ENCODE data around the gene TMEM60.
"Not testable (repeated sequence)": the region's sequence is repeated elsewhere in the genome, so short reads cannot be mapped to it uniquely, and the experiment has no call there.

TMEM60 gene

DNA sequence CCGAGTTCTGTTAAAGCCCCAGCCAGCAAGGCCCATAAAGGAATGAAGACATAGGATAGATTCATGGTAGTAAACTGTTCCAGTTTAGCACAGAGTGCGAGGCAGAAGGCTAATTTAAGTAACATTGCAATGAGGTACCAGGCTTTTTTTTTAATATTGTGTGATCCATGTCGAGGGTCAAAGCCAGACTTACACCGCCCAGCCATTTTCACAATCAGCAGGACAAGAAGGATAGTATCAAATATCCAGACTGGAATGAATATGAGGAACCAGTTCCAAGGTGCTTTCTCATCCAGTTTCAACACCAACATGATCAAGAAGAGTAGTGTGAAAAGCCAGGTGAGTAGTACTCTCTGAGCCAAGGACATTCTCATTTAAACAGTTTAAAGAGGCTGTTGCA lies 4.2 kb downstream of the TMEM60 start:
- no peak overlapping the region for H3K4me3 ChIP-seq (ENCODE audit: low read depth, low read length)
- TF ChIP-seq CTCF (IDR thresholded peaks at IDR 0.05; ENCODE audit: low read depth, low read length) = no peak
- in situ Hi-C loops (cut with HindIII; ENCODE audit: low sequenced_read_pairs) = no loop called here
- DNase-seq (ENCODE audit: low read depth, low spot score) = no peak

DNA sequence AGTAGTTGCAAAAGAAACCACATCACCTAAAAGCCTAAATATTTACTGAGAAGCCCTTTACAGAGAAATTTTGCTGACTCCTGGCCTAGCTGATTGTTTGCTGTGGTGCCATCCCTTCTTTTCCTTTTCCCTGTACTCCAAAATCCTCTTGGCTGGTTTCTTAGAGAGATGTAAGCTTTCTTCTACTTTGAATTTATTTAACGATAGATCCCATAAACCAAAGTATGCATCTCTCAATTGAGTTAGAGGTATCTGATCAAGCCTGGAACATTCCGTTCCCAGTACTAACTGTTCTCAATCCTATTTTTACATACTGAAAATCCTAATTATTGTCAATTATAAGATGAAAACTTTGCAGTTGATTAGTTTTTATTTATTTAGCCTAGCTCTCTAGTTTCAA lies 6.3 kb downstream of the TMEM60 start:
- DNase-seq (ENCODE audit: low read depth, low spot score) = no peak
- TF ChIP-seq CTCF (IDR thresholded peaks at IDR 0.05; ENCODE audit: low read depth, low read length) = no peak
- in situ Hi-C loops (cut with HindIII; ENCODE audit: low sequenced_read_pairs) = no loop called here
- H3K4me3 ChIP-seq (ENCODE audit: low read depth, low read length) = no peak overlapping the region

DNA sequence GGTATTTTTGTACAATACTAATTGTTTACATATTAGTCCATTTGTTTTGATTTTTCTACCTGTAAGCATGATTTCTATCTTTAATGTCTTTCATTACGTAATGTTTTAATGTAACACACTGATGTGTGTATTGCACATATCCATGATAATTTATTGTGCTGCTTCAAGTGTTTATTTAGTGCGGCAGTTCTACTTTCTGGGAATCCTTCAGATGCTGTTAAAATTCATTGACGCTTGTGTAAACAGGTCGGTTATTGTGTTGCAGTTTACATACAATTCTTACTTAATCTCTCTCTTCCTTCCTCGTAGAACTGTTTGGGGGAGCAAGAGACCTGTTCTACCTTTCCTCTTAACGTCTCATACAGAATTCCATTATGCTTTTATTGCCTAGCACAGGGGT lies 6.9 kb downstream of the TMEM60 start:
- in situ Hi-C loops (cut with HindIII; ENCODE audit: low sequenced_read_pairs) = no loop called here
- no peak overlapping the region for H3K4me3 ChIP-seq (ENCODE audit: low read depth, low read length)
- no peak for DNase-seq (ENCODE audit: low read depth, low spot score)
- TF ChIP-seq CTCF (IDR thresholded peaks at IDR 0.05; ENCODE audit: low read depth, low read length) = no peak

GRCh38 chr7:77788327-77788902 lies 9.8 kb downstream of the TMEM60 start:
- no peak for DNase-seq (ENCODE audit: low read depth, low spot score)
- no peak overlapping the region for H3K4me3 ChIP-seq (ENCODE audit: low read depth, low read length)
- TF ChIP-seq CTCF (IDR thresholded peaks at IDR 0.05; ENCODE audit: low read depth, low read length) = no peak
- in situ Hi-C loops (cut with HindIII; ENCODE audit: low sequenced_read_pairs) = no loop called here

DNA sequence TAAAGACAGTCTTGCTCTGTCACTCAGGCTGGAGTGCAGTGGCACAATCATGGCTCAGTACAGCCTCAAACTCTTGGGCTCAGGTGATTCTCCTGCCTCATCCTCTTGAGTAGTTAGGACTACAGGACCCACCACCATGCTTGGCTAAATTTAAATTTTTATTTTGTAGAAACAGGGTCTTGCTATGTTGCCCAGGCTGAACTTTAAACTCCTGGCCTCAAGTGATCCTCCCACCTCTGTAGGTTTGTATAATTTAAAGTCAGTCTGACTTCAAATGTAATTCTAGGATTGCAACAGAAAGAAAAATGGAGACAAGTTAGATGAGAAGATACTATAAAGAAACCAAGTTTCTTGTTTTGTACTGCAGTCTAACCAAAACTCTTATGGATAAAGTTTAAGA lies 11.5 kb downstream of the TMEM60 start:
- no peak for DNase-seq (ENCODE audit: low read depth, low spot score)
- H3K4me3 ChIP-seq (ENCODE audit: low read depth, low read length) = no peak overlapping the region
- in situ Hi-C loops (cut with HindIII; ENCODE audit: low sequenced_read_pairs) = no loop called here
- TF ChIP-seq CTCF (IDR thresholded peaks at IDR 0.05; ENCODE audit: low read depth, low read length) = no peak

DNA sequence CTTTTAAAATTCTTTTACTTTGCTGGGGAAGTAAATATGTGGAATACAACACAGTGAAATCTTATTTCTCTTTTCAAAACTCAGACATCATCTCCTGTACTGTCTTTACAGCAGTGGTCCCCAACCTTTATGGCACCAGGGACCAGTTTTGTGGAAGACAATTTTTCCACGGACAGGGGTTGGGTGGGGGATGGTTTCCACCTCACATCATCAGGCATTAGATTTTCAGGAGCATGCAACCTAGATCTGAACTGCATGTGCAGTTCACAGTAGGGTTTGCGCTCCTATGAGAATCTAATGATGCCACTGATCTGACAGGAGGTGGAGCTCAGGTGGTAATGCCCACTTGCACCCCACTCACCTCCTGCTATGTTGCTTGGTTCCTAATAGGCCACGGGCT lies 12.2 kb downstream of the TMEM60 start:
- no peak for DNase-seq (ENCODE audit: low read depth, low spot score)
- no peak for TF ChIP-seq CTCF (IDR thresholded peaks at IDR 0.05; ENCODE audit: low read depth, low read length)
- in situ Hi-C loops (cut with HindIII; ENCODE audit: low sequenced_read_pairs) = no loop called here
- H3K4me3 ChIP-seq (ENCODE audit: low read depth, low read length) = no peak overlapping the region

- DNase-seq (ENCODE audit: low read depth, low spot score); H3K4me3 ChIP-seq (ENCODE audit: low read depth, low read length); in situ Hi-C loops (cut with HindIII; ENCODE audit: low sequenced_read_pairs): not testable (repeated sequence)
Measured at GRCh38 chr7:77784426-77784825, 13.8 kb downstream of the TMEM60 start.

Measured in astrocyte of the spinal cord (primary cell).